Superior temporal gyrus (tissue), 1 donor: ENCODE results near the gene PDGFD.

ENCODE experiments used
- DNase-seq: peaks from one replicate; pipeline ENCODE4 v3.0.0-alpha.2; 2016; ENCODE audit errors: extremely low spot score

PDGFD gene

DNA sequence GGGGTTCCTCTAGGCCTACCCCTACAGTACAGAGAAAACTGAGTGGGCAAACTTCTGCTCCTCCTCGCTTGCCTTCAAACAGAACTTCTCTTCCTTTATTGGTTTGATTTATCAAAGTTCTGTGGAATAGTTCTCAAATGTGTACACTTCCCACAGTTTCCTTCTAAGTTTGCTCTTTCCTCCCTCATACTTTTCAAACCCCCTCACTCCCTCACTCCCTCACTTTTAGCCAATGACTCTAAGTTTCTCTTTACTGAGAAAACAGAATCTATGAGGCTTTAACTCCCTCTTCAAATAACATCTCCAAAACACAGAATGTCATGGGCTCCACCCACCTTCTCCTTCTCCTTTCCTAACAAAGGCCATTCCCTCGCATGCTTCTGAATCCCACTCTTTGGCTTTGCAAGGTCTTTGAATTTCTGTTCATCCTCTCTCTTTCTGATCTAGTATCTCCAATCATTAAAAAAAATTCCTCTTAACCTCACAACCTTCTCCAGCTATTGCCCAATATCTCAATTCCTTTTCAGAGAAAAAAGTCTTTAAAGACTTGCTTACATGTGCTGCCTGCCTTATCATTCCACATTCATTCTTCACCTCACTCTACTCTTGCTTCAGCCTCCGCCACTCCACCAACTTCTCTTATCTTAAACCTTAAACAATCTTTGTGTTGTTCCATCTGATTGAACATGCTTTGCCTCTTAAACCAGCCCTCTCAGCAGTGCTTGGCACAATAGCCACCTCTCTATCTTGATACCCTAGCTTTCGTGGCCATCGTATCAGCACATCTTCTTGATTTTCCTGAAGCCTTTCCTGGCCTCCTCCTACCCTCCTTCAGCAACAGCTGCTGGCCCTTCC, 70.3 kb downstream of the PDGFD start:
- DNase-seq, result no peak

DNA sequence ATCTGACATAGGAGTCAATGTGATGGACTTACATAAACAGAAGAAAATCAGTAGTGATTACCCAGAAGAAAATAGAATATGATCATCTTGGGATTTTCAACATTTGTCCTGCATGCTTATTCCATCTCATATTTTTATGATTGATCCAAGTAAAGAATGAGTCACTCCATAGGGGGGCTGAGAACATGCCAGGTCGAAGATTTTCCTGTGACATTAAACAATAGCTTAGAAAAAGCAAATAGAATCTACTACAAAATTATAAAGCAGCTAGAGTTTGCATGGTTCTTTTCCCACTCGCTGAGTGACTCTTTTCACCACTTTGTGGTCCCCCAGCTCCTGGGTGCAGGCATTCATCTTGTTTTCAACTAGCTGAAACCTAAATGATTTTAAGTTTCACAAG, 71.2 kb downstream of the PDGFD start:
- DNase-seq, result no peak

DNA sequence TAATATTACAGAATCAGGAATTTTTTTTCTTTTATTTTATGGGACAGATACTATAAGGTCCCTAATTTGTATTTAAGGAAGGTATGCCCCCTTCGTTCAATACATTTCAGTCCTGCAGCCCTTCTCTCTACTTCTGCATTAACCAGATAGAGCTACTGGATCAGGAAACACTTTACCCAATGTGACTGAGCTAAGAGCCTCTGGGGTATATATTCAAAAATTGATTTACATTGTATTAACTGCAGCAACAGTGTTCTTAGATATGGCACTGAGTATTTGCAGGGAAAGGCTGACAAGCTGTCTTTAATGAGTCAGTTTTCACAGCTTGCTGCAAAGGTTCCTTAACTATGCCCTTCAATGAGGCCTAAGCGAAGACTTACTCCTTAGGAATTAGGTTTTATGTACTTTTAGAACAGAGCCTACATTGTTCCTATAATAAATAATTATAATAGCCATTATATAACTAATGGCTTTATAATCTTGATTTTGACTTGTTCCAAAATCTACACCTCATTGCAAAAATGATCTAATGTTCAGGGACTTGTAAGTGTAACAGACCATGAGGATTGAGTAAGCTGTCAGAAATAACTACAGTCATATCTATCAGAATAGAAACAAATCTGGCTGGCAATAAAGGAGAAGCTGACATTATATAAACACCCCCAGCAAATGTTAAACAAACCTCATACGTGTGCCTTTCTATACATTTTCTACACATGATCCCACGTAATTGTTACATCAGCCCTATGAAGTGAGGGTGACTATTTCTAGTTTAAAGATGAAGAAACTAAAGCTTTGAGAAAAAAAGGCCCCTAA, 72.5 kb downstream of the PDGFD start:
- DNase-seq, result peak; percentile 43

DNA sequence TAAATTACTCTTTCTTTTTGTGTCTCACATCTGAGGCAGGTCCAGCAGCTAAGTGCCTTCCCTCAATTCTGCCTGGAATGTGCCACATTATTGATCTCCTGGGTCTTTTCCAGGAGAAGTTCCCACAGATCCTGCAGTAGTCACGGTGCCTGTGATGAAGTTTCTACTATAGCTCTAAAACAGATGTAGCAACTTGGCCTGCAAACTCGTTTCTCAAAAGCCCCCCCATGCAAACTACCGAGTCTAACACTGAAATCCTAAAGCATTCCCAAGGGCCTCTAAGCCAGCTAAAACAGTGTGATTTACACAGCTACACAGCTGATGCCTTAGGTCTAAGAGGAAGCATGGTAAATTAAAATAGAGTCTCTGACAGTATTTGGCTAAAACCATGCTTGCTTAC, 73.2 kb downstream of the PDGFD start:
- DNase-seq, result no peak

DNA sequence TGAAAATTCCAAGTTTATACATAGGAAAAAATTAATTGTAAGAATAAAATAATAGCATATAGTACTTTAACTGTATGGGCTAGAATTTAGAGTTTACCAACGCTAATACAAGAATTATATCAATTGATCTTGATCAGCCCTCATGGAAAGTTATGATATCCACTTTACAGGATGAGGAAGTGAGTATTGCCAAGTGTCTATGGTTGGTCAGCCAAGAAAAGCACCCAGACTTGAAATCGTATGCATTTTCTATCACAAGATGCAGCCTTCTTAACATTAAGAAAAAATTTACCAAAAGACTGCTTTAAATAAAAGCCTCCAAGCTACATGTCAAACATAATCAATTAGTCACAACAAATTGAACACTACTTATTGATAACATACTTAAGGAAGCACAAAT, 74.5 kb downstream of the PDGFD start:
- DNase-seq, result no peak

DNA sequence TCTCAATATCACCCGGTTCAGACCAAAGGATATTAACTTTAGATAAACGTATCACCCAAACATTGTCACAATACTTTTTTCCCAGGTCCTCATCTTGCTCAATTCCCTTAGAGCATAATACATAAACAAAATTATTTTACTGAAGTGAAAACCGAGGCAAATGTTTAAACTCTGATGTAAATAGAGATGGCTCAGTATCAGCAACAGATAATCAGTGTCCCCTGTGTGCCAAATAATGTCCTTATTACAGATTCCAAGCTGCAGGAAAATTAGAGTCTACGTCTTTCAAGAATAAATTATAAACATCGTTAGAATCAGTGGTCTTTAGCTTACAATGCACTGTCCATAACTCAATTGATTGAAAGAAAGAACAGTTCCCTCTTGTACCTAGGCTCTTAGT, 77.3 kb downstream of the PDGFD start:
- no peak for DNase-seq

DNA sequence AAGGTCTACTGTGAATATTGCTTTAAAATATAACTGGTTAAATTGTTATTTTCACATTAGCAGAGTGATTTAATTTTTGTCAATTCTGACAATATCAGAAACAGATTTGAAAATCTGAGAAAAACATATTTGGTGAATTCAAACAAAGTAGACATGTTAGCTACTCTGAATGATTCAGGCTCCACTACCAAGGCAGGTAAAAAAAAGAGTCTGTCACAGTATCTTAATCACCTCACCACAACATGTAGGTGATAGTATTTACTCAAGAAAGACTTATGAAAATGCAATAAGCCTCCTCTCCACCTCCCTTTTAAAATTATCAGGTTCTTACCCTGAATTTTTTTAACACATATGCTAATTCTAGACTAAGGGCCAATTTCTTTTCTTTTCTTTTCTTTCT, 85.0 kb downstream of the PDGFD start:
- DNase-seq, result no peak

DNA sequence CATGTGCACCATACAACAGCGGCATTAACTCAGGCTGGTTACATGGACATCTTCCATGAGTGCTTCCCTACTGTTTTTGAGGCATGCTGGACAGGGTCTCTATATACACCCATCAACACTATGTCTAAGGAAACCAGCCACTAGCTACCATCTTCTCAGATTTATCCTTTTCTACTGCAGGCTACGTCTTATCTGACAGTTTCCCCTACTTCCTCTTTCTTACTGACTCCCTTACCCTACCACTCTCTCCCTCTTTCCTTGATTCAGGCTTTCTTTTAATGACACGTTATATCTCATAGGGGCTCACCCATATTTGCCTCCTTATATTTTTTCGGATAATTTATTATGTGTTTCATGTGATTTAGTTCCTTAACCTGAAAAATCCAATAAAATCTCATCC, 85.7 kb downstream of the PDGFD start:
- DNase-seq, result no peak

DNA sequence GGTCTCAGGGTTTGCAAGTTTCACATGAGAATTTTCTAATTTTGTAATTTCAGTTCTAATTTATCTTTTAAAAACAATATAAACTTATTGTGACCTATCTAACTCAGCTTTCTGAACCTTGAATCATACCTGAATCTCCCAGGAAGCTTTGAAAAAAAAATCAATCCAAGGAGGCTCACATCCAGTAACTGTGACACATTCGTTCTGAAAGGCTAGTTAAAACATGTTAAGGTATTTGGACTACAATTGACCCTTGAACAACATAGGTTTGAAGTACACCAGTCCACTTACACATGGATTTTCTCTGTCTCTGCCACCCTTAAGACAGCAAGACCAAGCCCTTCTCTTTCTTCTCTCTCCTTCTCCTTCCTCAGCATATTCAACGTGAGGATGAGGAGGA, 87.5 kb downstream of the PDGFD start:
- no peak for DNase-seq

DNA sequence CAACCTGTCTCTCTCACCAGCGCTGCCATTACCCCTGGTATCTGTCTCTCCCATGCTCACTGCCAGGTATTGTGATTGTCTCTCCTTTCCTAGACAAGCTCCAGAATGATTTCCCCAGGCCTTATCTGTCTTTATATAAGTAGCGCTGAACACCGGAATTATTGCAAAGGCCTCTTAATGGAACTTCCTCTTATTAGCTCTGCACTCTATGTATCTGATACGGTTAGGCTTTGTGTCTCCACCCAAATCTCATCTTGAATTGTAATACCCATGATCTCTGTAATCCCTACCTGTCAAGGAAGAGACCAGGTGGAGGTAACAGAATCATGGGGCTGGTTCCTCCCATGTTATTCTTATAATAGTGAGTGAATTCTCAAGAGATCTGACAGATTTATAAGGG, 88.2 kb downstream of the PDGFD start:
- DNase-seq, result no peak

DNA sequence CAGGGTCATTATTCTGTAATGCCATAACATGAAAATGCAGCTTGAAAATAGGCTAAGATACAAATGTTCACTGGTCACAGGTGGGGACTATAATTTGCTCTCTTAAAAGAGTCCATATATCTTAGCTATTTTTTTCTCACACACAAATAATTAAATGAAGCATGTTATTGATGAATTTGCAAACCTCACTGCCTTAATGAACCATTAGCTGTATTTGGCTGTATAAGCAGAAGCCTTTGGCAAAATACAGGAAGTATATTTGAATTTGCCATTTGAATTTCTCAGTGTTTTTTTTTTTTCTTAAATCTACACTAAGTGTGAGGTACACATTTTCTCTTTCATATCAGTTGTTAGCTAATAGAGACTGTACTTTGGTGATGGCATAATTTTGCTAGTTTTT, 88.9 kb downstream of the PDGFD start:
- no peak for DNase-seq

DNA sequence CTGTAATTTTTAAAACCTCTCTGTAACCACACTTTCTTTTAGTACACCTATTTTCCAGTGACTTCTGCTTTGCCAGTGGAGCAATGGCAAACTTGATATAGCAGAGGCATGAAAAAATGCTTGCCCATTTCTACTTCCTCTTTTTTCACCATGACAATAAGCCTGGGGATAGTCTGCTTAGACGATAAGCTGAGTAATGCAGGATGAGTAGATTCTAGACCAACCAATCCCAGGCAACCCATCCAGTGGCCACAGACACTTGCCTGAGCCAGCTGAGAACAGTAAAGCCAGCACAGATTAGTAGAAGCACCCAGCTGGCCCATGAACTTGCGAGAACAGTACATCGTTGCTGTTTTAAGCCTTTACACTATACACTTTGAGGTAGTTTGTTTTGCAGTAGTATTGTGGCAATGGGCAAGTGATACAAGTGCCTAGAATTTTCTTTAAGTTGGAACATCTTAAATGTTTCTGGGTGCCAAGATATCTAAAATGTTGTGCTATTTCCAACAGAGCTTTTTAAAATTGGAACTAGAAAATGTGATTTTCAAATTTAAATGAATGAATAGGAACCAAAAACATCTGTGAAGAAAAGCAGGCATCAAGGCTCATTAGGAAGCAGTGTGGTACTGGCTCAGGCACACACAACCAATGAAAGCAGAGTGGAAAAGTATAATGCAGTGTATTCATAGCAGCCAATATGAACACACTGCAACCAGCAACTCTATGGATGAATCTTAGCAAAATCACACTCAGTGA, 89.8 kb downstream of the PDGFD start:
- no peak for DNase-seq

DNA sequence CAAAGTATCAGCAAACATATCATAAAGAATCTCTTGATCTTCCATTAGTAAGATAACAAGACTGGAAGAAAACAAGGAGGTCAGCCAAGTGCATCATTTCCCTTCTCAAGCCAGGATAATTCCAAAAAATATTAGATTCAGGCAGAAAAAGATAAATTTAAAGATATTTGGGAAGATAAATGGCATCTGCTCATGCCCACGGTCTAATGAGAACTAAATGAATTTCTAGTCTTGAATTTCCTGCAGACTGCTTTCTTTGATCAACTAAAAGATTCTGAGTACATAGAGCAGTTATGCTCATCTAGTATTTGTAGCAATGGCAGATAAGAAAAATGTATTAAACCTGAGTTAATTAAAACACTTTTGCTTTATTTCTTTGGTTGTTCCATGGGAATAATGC, 96.4 kb downstream of the PDGFD start:
- no peak for DNase-seq

DNA sequence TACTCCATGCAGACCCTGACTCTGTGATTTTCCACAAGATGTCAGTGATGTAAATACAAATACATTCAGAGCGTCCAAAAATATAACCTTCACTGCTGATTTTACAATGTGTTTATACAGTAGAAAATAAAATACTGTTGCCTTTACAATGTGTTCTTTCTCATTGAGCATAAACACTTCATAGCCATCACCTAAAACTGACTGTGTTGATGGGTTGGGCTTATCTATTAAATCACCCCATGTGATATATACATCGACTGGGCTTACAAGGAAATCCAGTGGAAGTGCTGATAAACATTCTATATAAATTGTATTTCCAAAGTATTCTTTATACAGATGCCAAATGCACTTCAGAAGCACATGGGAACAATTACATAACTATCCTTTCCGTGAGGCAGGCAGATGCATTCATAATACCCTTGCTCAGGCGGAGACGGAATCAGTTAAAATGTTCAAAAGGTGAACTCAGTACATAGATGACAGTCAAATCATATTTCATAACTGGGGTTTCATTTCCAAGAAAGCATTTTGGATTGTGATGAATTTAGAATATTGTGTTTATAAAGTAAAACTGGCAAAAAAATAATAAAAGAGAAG, 99.8 kb downstream of the PDGFD start:
- peak; percentile 39 for DNase-seq

DNA sequence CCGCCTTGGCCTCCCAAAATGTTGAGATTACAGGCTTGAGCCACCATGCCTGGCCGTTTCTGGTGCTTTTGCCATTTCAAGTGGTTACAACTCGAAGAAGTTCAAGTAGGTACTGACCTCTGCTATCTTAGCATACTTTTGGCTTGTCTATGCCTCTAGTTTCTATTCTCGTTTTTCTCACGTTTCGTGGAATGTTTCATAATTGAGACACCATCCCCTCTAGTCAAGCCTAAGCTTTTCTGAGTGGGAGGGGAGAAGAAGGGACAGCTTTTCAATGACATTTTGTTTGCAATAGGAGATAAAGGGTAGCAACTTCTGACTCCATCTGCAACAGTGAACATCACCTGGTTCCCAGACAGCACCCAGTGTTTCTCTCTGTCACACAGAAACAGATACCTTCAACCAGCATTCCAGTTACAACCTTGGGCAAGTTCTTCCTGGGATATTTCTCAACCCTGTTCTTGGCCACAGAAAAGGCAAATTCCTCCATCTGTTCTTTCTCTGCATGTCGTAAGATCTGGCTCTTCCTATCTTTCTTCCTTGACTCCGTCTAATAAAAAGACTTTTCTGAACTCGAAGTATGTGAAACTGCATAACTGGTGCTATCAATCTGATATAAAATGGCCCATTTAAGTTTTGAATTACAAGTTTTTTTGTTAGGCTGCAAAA, 102.0 kb downstream of the PDGFD start:
- no peak for DNase-seq

DNA sequence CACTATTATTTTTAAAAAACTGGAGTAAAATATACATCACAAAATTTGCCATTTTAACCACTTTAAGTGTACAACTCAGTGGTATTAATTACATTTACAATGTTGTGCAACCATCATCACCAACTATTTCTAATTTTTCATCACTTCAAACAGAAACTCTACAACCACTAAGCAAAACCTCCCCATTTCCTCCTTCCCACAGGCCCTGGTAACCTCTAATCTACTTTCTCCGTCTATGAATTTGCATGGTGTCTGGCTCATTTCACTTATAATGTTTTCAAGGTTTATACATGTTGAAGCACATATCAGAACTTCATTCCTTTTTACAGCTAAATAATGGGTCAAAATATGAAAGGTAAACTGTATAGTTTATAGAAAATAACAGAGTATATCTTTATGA, 103.1 kb downstream of the PDGFD start:
- no peak for DNase-seq

DNA sequence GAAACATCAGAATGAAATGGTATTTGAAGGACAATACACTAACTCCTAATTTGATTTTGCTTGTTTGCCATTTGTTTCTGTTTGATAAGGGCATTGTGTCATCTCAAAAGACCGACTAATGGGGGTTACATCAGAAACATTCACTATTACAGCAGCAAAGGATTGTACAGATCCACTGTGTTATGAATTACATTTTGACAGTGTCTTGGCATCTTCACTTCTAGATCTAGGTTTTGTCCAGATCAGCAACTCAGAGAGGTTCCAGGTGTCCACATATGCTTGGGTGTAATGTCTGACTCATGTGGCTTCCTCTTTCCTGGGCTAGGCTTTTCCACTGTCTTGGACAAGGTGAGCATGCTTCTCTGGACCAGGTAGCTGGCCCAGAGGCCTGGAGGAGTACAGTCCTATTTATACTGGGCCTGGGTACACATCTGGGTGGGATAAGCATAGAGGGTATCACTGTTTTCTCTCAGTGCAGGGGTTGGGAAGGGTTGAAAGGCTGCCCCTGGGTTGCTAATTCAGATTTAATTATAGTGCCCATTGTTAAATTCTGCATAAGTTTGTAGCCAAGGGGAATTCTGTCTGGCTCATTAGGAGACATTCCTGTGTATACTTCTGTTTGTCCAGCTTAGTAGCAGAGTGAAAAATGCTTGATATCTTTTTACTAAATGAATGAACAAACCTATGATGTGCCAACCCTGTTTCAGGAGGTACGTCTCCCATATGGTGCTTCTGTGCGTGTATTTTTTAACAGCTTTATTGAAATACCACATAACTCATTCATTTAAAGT, 103.7 kb downstream of the PDGFD start:
- DNase-seq, result no peak

DNA sequence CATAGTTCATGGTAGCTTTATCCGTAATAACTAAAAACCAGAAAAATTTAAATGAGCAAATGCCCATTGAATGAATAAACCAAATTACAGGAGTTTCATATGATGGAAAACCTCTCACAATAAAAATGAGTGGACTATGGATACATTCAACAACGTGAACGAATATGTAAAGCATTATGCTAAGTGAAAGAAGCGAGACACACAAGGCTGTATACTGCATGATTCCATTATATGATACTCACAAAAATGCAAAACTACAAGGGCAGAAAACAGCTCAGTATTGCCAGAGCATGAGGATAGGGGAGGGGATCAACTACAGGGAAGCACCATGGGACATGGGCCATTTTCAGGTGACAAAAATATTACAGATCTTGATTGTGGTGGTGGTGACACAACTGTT, 105.3 kb downstream of the PDGFD start:
- no peak for DNase-seq

DNA sequence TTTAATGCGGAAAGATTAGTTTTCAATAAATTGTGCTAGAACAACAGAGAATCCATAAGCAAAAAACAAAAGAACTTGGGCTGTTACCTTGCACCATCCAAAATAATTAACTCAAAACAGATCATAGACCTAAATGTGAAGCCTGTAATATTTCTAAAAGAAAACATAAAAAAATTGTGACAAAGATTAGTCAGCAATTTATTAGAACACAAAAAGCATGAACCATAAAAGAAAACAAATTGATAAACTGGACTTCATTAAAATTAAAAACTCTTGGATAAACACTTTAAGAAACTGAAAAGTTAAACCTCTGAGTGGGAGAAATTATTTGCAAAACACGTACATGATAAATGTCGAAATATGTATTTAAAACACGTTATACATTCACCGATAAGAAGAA, 106.0 kb downstream of the PDGFD start:
- DNase-seq, result no peak

DNA sequence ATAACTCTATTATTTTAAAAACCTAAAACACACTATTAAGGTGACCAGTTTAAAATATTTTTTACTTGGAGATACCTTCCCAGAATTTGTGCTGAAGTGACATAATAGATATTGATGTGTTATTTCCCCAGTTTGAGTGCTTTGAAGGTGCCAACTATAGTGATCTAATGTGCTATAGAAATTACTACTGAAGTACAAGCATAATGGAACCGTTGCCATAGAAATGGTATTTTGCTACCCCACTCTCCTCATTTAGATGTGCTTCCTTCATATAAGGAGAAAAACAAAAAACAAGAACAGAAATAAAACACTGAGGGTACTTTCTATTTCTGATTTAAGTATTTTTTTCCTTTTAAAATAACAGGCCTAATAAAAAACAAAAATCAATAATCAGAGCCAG, 108.4 kb downstream of the PDGFD start:
- DNase-seq, result no peak
